Endothelial cell of umbilical vein (primary cell): Measurements from ENCODE around the gene P2RY6.

Experiments
- CTCF ChIP-seq, 2 donors: IDR thresholded peaks; 1 replicate in 1 of 2; 2 replicates in 1 of 2; pipeline ENCODE4 v1.5.1; 2011; ENCODE audit warnings: low read length in 2 of 2, mild to moderate bottlenecking in 2 of 2, moderate library complexity in 2 of 2, control low read depth in 1 of 2, inconsistent platforms in 1 of 2, low read depth in 1 of 2; ENCODE audit not compliant: insufficient read depth in 1 of 2; ENCODE audit errors: extremely low read depth in 1 of 2
- EZH2 ChIP-seq: IDR thresholded peaks from 2 replicates; pipeline ENCODE4 v1.6.1; 2012; ENCODE audit warnings: borderline replicate concordance, low read depth, mild to moderate bottlenecking, moderate library complexity, low read length, inconsistent platforms; ENCODE audit not compliant: severe bottlenecking
- MYC ChIP-seq: IDR thresholded peaks from one replicate; pipeline ENCODE4 v1.6.1; 2011; ENCODE audit warnings: mild to moderate bottlenecking, low read depth, low read length
- POLR2AphosphoS5 ChIP-seq: IDR thresholded peaks from 2 replicates; pipeline ENCODE4 v1.6.1; 2012; ENCODE audit warnings: low read depth, mild to moderate bottlenecking, control low read depth, low read length, moderate library complexity; ENCODE audit not compliant: insufficient read depth

GRCh38 chr11:73335204-73335923, 63.2 kb downstream of the P2RY6 start:
- TF ChIP-seq POLR2AphosphoS5: peak; percentile 51
- TF ChIP-seq MYC: no peak
- TF ChIP-seq EZH2: no peak
- TF ChIP-seq CTCF (IDR thresholded peaks at IDR 0.05; ENCODE audit: extremely low read depth in 1 of 2, insufficient read depth in 1 of 2, low read depth in 1 of 2, low read length in 2 of 2): peak; percentile 95 to 96
